ENCODE data around the gene PIGK. TPM values are rescaled to one million over a fixed set of nuclear protein-coding genes. Genes with fewer than 3 reads are reported as not detected.

Gene PIGK
- total RNA-seq, 1 donor from 2014 or later = 28.6 TPM

DNA sequence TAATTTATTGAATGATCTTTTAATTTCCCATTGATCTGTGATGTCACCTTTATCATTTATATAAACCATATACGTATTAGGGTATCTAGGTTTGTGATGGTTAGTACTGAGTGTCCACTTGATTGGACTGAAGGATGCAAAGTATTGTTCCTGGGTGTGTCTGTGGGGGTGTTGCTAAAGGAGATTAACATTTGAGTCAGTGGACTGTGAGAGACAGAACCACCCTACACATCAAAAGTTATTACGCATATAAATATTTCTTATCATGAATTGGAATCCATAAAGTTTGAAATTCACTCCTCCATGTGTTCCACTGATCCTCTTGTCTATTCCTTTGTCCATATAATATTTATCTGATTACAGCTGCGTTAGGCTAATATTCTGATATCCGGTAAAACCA is 100.5 kb downstream of the PIGK start:
- FAIRE-seq (no peak), DNase-seq (ENCODE audit: low read depth) (no peak)
- Histone ChIP-seq H3K36me3 (ENCODE audit: insufficient read depth, low read length) (no peaks in the 10 kb centered on the region), H3K9ac (ENCODE audit: low read length) (no peak overlapping the region), H2AFZ (ENCODE audit: low read depth, low read length) (no peak overlapping the region), H3K4me3 (ENCODE audit: insufficient read depth, low read depth, low read length) (no peak overlapping the region), H3K9me3 (ENCODE audit: insufficient read depth, low read depth, low read length) (no peaks in the 10 kb centered on the region), H3K27ac (ENCODE audit: low read depth, low read length) (no peak overlapping the region), H4K20me1 (ENCODE audit: insufficient read depth, low read length) (no peaks in the 10 kb centered on the region), H3K4me2 (ENCODE audit: low read length) (no peak overlapping the region), H3K27me3 (ENCODE audit: insufficient read depth, low read length) (no peaks in the 10 kb centered on the region), H3K4me1 (ENCODE audit: insufficient read depth, low read length) (no peaks in the 10 kb centered on the region), H3K79me2 (ENCODE audit: insufficient read depth, low read length) (no peaks in the 10 kb centered on the region)
- no peaks in the 10 kb centered on the region for H3K9me3 Mint-ChIP-seq (ENCODE audit: unreplicated experiment)
- no peaks in the 10 kb centered on the region for H3K36me3 Mint-ChIP-seq (ENCODE audit: low read depth, unreplicated experiment)
- H3K27me3 Mint-ChIP-seq (ENCODE audit: low read depth, unreplicated experiment) = no peaks in the 10 kb centered on the region
- H3K4me3 Mint-ChIP-seq (ENCODE audit: unreplicated experiment) = no peak overlapping the region
- peaks cover 11% of the 10 kb centered on the region for H3K4me1 Mint-ChIP-seq (ENCODE audit: low read depth, unreplicated experiment)
- H3K27ac Mint-ChIP-seq (ENCODE audit: unreplicated experiment) = no peak overlapping the region
- no peak for TF ChIP-seq EZH2 (IDR thresholded peaks at IDR 0.05; ENCODE audit: insufficient read depth, low read length)
- TF ChIP-seq, protein P1, sequence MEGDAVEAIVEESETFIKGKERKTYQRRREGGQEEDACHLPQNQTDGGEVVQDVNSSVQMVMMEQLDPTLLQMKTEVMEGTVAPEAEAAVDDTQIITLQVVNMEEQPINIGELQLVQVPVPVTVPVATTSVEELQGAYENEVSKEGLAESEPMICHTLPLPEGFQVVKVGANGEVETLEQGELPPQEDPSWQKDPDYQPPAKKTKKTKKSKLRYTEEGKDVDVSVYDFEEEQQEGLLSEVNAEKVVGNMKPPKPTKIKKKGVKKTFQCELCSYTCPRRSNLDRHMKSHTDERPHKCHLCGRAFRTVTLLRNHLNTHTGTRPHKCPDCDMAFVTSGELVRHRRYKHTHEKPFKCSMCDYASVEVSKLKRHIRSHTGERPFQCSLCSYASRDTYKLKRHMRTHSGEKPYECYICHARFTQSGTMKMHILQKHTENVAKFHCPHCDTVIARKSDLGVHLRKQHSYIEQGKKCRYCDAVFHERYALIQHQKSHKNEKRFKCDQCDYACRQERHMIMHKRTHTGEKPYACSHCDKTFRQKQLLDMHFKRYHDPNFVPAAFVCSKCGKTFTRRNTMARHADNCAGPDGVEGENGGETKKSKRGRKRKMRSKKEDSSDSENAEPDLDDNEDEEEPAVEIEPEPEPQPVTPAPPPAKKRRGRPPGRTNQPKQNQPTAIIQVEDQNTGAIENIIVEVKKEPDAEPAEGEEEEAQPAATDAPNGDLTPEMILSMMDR (IDR thresholded peaks at IDR 0.05; ENCODE audit: insufficient read depth, low read depth, low read length) = no peak

DNA sequence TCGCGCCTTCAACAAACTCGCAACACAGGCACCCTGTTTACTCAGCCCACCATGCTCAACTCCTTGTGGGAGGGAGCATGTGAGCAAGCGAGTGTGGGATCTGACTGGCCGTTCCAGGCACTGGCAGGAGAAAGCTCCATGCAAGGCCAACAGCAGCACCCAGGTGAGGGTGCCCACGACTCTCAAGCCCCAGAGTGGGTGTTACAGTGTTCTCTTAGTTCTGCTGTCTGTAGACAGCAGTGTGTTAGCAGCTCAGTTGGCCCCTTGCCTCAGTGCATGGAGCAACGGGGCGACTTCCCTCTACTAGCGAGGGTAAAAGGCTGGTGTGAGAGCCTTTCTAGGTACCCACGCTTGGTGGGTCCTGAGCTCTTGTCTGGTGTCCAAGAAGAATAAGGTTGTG is 114.6 kb downstream of the PIGK start:
- Histone ChIP-seq H3K4me2 (ENCODE audit: low read length) (no peak overlapping the region), H3K79me2 (ENCODE audit: insufficient read depth, low read length) (no peaks in the 10 kb centered on the region), H3K27me3 (ENCODE audit: insufficient read depth, low read length) (no peaks in the 10 kb centered on the region), H3K4me3 (ENCODE audit: insufficient read depth, low read depth, low read length) (no peak overlapping the region), H2AFZ (ENCODE audit: low read depth, low read length) (no peak overlapping the region), H3K9ac (ENCODE audit: low read length) (no peak overlapping the region), H3K4me1 (ENCODE audit: insufficient read depth, low read length) (no peaks in the 10 kb centered on the region), H3K9me3 (ENCODE audit: insufficient read depth, low read depth, low read length) (no peaks in the 10 kb centered on the region), H3K36me3 (ENCODE audit: insufficient read depth, low read length) (no peaks in the 10 kb centered on the region), H4K20me1 (ENCODE audit: insufficient read depth, low read length) (no peaks in the 10 kb centered on the region), H3K27ac (ENCODE audit: low read depth, low read length) (no peak overlapping the region)
- DNase-seq (ENCODE audit: low read depth) = no peak
- no peaks in the 10 kb centered on the region for H3K9me3 Mint-ChIP-seq (ENCODE audit: unreplicated experiment)
- no peak overlapping the region for H3K4me3 Mint-ChIP-seq (ENCODE audit: unreplicated experiment)
- TF ChIP-seq, protein P1 (IDR thresholded peaks at IDR 0.05; ENCODE audit: insufficient read depth, low read depth, low read length) = no peak
- no peak for TF ChIP-seq EZH2 (IDR thresholded peaks at IDR 0.05; ENCODE audit: insufficient read depth, low read length)
- no peaks in the 10 kb centered on the region for H3K27me3 Mint-ChIP-seq (ENCODE audit: low read depth, unreplicated experiment)
- FAIRE-seq = no peak
- peaks cover 3% of the 10 kb centered on the region for H3K36me3 Mint-ChIP-seq (ENCODE audit: low read depth, unreplicated experiment)
- no peaks in the 10 kb centered on the region for H3K4me1 Mint-ChIP-seq (ENCODE audit: low read depth, unreplicated experiment)
- no peak overlapping the region for H3K27ac Mint-ChIP-seq (ENCODE audit: unreplicated experiment)

DNA sequence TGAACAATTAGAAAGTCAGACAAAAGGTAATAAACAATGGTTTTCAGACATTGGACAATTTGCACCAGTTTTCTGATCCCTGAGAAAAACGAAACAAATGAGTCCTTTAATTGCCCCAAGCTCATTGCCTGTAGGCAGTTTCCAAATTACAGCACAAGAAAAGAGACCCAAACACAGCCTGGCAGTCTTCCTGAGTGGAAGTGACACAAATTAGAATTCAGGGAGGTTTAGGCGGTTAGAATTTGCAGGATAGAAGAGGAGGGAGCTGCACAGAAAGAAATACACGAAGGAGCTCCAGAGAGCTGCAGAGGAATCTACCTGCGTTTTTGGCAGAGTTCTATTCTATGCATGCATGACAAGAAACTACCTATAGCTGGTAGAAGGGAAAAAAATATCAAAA is 115.7 kb downstream of the PIGK start:
- Mint-ChIP-seq H3K4me3 (ENCODE audit: unreplicated experiment) (no peak overlapping the region), H3K27ac (ENCODE audit: unreplicated experiment) (no peak overlapping the region), H3K4me1 (ENCODE audit: low read depth, unreplicated experiment) (no peaks in the 10 kb centered on the region), H3K9me3 (ENCODE audit: unreplicated experiment) (no peaks in the 10 kb centered on the region), H3K36me3 (ENCODE audit: low read depth, unreplicated experiment) (no peaks in the 10 kb centered on the region), H3K27me3 (ENCODE audit: low read depth, unreplicated experiment) (no peaks in the 10 kb centered on the region)
- H2AFZ ChIP-seq (ENCODE audit: low read depth, low read length) = no peak overlapping the region
- H3K79me2 ChIP-seq (ENCODE audit: insufficient read depth, low read length) = no peaks in the 10 kb centered on the region
- H4K20me1 ChIP-seq (ENCODE audit: insufficient read depth, low read length) = no peaks in the 10 kb centered on the region
- H3K9me3 ChIP-seq (ENCODE audit: insufficient read depth, low read depth, low read length) = no peaks in the 10 kb centered on the region
- TF ChIP-seq, protein P1 (IDR thresholded peaks at IDR 0.05; ENCODE audit: insufficient read depth, low read depth, low read length) = no peak
- no peak overlapping the region for H3K9ac ChIP-seq (ENCODE audit: low read length)
- H3K4me2 ChIP-seq (ENCODE audit: low read length) = no peak overlapping the region
- no peaks in the 10 kb centered on the region for H3K27me3 ChIP-seq (ENCODE audit: insufficient read depth, low read length)
- no peaks in the 10 kb centered on the region for H3K36me3 ChIP-seq (ENCODE audit: insufficient read depth, low read length)
- no peak overlapping the region for H3K4me3 ChIP-seq (ENCODE audit: insufficient read depth, low read depth, low read length)
- H3K27ac ChIP-seq (ENCODE audit: low read depth, low read length) = no peak overlapping the region
- FAIRE-seq = no peak
- no peaks in the 10 kb centered on the region for H3K4me1 ChIP-seq (ENCODE audit: insufficient read depth, low read length)
- DNase-seq (ENCODE audit: low read depth) = no peak
